ENCODE results near the gene IKZF1.

- no peak for TF ChIP-seq EZH2phosphoT487 (IDR thresholded peaks at IDR 0.05; ENCODE audit: borderline replicate concordance, low read length)
- TF ChIP-seq, protein P1, sequence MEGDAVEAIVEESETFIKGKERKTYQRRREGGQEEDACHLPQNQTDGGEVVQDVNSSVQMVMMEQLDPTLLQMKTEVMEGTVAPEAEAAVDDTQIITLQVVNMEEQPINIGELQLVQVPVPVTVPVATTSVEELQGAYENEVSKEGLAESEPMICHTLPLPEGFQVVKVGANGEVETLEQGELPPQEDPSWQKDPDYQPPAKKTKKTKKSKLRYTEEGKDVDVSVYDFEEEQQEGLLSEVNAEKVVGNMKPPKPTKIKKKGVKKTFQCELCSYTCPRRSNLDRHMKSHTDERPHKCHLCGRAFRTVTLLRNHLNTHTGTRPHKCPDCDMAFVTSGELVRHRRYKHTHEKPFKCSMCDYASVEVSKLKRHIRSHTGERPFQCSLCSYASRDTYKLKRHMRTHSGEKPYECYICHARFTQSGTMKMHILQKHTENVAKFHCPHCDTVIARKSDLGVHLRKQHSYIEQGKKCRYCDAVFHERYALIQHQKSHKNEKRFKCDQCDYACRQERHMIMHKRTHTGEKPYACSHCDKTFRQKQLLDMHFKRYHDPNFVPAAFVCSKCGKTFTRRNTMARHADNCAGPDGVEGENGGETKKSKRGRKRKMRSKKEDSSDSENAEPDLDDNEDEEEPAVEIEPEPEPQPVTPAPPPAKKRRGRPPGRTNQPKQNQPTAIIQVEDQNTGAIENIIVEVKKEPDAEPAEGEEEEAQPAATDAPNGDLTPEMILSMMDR (IDR thresholded peaks at IDR 0.05; ENCODE audit: low read depth, low read length, poor library complexity, severe bottlenecking) = no peak
Observed at GRCh38 chr7:50422858-50423257, 118.3 kb downstream of the IKZF1 start.
